SK-N-MC (cell line): ENCODE data around the gene DGKD.

Experiments used
- EZH2 ChIP-seq: fragments of 200-600 bp; sonication (generic); IDR thresholded peaks from one replicate; pipeline ENCODE4 v1.6.1; 2017; ENCODE audit warnings: antibody characterized with exemption
- FOXP2 ChIP-seq: optimal IDR thresholded peaks from 2 replicates; pipeline ENCODE3; 2011; ENCODE audit warnings: mild to moderate bottlenecking, moderate library complexity; ENCODE audit not compliant: insufficient read depth; ENCODE audit errors: extremely low read length, control extremely low read depth
- POLR2AphosphoS5 ChIP-seq: IDR thresholded peaks from 2 replicates; pipeline ENCODE4 v1.6.1; 2012; ENCODE audit warnings: mild to moderate bottlenecking, low read depth, low read length, borderline replicate concordance

DNA sequence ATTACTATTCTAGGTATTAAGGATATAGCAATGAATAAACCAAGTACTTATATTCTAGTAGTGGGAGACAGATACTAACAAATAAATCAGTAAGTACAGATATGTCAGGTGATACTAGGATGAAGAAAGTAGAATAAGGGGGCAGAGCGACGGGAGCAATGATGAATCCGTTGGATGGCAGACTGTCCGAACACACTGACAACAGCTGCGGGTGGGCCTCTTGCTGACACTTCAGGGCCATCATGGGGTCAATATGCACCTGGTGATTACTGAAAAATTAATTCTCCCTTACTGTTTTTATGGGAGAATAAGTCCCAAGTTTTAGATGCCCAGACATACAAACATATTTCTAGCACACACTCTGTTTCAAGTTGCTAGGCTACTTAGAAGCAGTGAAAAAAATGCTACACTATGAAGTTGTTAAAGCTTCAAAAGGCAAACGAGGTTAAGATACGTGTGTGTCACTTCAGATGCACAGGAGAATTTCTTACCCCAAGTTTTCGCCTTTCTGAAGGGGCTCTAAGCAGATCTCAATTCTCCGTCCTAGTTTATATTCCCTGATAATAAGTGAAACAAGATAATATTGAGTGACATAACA lies 133.6 kb downstream of the DGKD start:
- TF ChIP-seq EZH2 (no peak), FOXP2 (no peak), POLR2AphosphoS5 (no peak)
